Upper lobe of left lung (tissue), 4 donors: Measurements from ENCODE around the gene CCSER2.

Source experiments
- EP300 ChIP-seq, 4 donors: sonication (generic); formaldehyde crosslinking; IDR thresholded peaks; one replicate each; pipeline ENCODE4 v1.5.1; 2017; ENCODE audit warnings: antibody characterized with exemption in 4 of 4, control low read depth in 2 of 4
- POLR2A ChIP-seq, 4 donors: fragments of 450-650 bp; IDR thresholded peaks; one replicate each; pipeline ENCODE4 v1.5.1; 2016 to 2017; ENCODE audit warnings: antibody characterized with exemption in 4 of 4, mild to moderate bottlenecking in 2 of 4
- TF ChIP-seq, protein P1 (sequence below), 6 experiments: fragments of 450-650 bp in 4 of 6; fragments of 200-600 bp in 2 of 6; sonication (generic) in 2 of 6; IDR thresholded peaks; one replicate each; pipeline ENCODE4 v1.5.1; 2016 to 2019; ENCODE audit warnings: antibody characterized with exemption in 6 of 6

DNA sequence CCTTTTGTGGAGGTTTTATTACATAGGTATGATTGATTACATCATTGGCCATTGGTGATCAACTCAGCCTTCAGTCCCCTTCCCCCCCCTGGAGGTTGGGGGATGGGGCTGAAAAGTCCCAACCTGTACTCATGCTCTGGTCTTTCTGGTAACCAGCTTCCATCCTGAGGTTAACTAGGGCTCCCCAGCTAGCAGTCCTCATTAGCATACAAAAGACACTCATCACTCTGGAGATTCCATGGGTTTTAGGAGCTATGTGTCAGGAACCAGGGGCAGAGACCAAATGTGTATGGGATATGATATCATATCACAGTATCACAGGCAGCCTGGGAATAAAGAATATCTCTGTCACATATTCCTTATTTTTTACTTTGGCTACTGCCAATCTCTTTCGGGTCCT is 13.6 kb downstream of the CCSER2 start:
- TF ChIP-seq, protein P1, sequence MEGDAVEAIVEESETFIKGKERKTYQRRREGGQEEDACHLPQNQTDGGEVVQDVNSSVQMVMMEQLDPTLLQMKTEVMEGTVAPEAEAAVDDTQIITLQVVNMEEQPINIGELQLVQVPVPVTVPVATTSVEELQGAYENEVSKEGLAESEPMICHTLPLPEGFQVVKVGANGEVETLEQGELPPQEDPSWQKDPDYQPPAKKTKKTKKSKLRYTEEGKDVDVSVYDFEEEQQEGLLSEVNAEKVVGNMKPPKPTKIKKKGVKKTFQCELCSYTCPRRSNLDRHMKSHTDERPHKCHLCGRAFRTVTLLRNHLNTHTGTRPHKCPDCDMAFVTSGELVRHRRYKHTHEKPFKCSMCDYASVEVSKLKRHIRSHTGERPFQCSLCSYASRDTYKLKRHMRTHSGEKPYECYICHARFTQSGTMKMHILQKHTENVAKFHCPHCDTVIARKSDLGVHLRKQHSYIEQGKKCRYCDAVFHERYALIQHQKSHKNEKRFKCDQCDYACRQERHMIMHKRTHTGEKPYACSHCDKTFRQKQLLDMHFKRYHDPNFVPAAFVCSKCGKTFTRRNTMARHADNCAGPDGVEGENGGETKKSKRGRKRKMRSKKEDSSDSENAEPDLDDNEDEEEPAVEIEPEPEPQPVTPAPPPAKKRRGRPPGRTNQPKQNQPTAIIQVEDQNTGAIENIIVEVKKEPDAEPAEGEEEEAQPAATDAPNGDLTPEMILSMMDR (IDR thresholded peaks at IDR 0.05): no peak
- TF ChIP-seq EP300 (IDR thresholded peaks at IDR 0.05) (no peak), POLR2A (IDR thresholded peaks at IDR 0.05) (no peak)
